NB4 (cell line): ENCODE measurements around the gene ABLIM1.

Source experiments
- CTCF ChIP-seq: IDR thresholded peaks from one replicate; pipeline ENCODE4 v1.5.1; 2012; ENCODE audit warnings: low read depth, low read length
- MYC ChIP-seq: IDR thresholded peaks from 2 replicates; pipeline ENCODE4 v1.6.1; 2011; ENCODE audit warnings: low read depth, low read length

- TF ChIP-seq CTCF: no peak
- no peak for TF ChIP-seq MYC
Observed at GRCh38 chr10:114479836-114480235, 178.2 kb downstream of the ABLIM1 start.
